Measurements from ENCODE around the gene SPRR2B.
"Not testable (repeated sequence)": the region's sequence is repeated elsewhere in the genome, so short reads cannot be mapped to it uniquely, and the experiment has no call there.

DNA sequence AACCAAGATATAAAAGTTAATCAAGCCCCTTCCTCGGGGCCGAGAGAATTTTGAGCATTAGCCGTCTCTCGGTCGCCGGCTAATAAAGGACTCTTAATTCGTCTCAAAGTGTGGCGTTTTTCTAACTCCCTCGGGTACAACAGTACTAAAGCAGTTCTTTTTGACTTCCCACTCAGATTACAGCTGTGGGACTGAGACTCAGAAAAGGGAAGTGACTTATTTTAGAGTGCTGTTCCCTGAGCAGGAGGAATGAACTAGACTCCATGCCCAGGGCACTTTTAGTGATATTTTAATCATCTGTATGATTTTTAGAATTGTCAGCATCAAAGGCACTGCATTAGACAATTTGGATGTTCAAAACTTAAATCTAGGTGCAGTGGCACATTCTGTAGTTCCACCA is 49.1 kb downstream of the SPRR2B start:
- TF ChIP-seq, protein P1, sequence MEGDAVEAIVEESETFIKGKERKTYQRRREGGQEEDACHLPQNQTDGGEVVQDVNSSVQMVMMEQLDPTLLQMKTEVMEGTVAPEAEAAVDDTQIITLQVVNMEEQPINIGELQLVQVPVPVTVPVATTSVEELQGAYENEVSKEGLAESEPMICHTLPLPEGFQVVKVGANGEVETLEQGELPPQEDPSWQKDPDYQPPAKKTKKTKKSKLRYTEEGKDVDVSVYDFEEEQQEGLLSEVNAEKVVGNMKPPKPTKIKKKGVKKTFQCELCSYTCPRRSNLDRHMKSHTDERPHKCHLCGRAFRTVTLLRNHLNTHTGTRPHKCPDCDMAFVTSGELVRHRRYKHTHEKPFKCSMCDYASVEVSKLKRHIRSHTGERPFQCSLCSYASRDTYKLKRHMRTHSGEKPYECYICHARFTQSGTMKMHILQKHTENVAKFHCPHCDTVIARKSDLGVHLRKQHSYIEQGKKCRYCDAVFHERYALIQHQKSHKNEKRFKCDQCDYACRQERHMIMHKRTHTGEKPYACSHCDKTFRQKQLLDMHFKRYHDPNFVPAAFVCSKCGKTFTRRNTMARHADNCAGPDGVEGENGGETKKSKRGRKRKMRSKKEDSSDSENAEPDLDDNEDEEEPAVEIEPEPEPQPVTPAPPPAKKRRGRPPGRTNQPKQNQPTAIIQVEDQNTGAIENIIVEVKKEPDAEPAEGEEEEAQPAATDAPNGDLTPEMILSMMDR (IDR thresholded peaks at IDR 0.05), result not testable (repeated sequence)
- TF ChIP-seq POLR2A (IDR thresholded peaks at IDR 0.05), result not testable (repeated sequence)
